Muscle of leg (tissue), 11 donors: ENCODE measurements around the gene CPXM2. TPM values are rescaled to one million over a fixed set of nuclear protein-coding genes. Genes with fewer than 3 reads are reported as not detected.

Source experiments
- DNase-seq: peaks from one replicate; pipeline ENCODE4 v3.0.0; 2013
- H3K27ac ChIP-seq: one replicate; pipeline ENCODE4 v1.5.1; 2013; ENCODE audit warnings: mild to moderate bottlenecking, low read length, control low read depth
- H3K27me3 ChIP-seq: one replicate; pipeline ENCODE4 v1.6.1; 2013; ENCODE audit warnings: low read length; ENCODE audit not compliant: control insufficient read depth, insufficient read depth
- H3K36me3 ChIP-seq: one replicate; pipeline ENCODE4 v1.6.1; 2013; ENCODE audit warnings: low read length; ENCODE audit not compliant: control insufficient read depth, insufficient read depth
- H3K4me1 ChIP-seq: one replicate; pipeline ENCODE4 v1.6.1; 2013; ENCODE audit warnings: low read length; ENCODE audit not compliant: control insufficient read depth, insufficient read depth
- H3K4me3 ChIP-seq: one replicate; pipeline ENCODE4 v1.5.1; 2013; ENCODE audit warnings: low read length, control low read depth
- H3K9me3 ChIP-seq: replicated peaks from 2 replicates; pipeline ENCODE4 v1.6.1; 2013; ENCODE audit warnings: low read depth, low read length; ENCODE audit not compliant: control insufficient read depth
- WGBS: methylation state at CpG from one replicate; pipeline ENCODE4 v1.1.5; 2013; ENCODE audit warnings: missing lambda C conversion rate; ENCODE audit not compliant: insufficient coverage; 5-methylcytosine and 5-hydroxymethylcytosine counted together
- polyA plus RNA-seq, 8 donors: library from polyadenylated mRNA; unstranded; fragments of 120-200 nt; gene quantifications; one replicate each; pipeline versions ENCODE4 v1.2.1 to v1.2.3, GENCODE V29; 2013; ENCODE audit warnings: inconsistent platforms in 1 of 8, low replicate concordance in 1 of 8; ENCODE audit not compliant: insufficient read length in 8 of 8, insufficient read depth in 1 of 8
- total RNA-seq: library from RNA; stranded (reverse); fragments of 120-200 nt; gene quantifications from one replicate; pipeline ENCODE4 v1.2.4, GENCODE V29; 2013

CPXM2 gene
- total and polyA plus RNA-seq, 9 donors, result 0.24 to 12.3 (median 3.3) TPM

DNA sequence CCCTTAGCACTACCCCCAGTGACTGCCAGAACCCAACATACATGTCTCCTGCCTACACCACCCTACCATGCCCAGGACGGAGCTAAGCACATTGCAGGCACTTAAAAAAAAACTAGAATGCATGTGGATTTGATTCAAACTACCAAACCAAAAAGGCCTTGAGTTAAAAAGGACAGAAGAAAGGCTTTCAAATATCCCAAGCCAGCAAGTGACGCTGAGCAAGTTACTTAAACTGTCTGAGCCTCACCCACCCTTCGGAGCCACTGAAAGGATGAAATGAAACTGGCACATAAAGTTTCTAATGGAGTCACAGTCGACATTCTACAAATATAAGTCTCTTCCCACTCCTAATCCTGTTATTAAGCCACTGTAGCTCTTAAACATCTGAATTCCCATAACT is 1.8 kb downstream of the CPXM2 start:
- Histone ChIP-seq H3K9me3 (no peaks in the 10 kb centered on the region), H3K4me1 (no peaks in the 10 kb centered on the region), H3K4me3 (no peak overlapping the region), H3K27me3 (peaks cover 49% of the 10 kb centered on the region), H3K27ac (no peak overlapping the region), H3K36me3 (no peaks in the 10 kb centered on the region)
- WGBS, result 100% methylated on average over 1 of the region's 4 CpGs
- no peak for DNase-seq

DNA sequence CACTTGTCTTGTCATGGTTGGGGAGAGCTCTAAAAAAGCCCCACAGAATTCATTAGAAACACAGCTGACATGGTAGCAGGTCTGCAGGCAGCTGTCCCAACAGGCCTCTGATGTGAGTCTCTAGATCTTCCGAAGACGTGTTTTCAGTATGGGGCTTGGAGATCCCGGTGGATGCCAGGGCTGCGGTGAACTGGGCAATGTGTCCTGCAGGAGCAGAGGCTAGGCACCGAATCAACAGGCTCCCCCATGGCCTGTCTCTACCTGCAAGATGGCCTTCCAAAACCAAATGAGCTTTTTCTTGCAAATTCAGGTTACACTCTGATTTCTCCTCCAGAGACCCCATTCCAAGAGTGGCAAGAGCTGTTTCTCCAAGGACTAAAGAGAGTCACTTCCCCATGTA is 2.9 kb downstream of the CPXM2 start:
- no peaks in the 10 kb centered on the region for H3K36me3 ChIP-seq
- no peak overlapping the region for H3K4me3 ChIP-seq
- H3K27ac ChIP-seq, result no peak overlapping the region
- H3K4me1 ChIP-seq, result no peaks in the 10 kb centered on the region
- no peak for DNase-seq
- 79% methylated on average over 5 of the region's 5 CpGs for WGBS
- peaks cover 48% of the 10 kb centered on the region for H3K27me3 ChIP-seq
- no peaks in the 10 kb centered on the region for H3K9me3 ChIP-seq

DNA sequence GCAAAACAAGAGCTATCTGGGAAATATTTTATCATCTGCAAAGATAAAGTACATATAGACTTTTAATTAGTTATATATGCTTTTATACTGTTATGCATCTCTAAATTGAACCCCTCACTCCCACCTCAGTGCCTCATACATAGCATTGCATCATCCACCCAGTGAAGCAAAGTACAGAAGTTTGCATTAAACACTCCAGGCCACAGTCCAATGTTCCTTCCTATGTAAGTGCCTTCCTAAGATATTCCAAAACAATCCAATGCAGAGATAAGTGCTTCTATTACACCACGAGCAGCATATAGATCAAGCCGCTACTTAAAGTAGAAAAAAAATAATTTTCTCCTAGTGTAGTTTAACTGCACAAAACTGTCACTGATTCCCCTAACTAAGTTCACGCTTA is 3.4 kb downstream of the CPXM2 start:
- Histone ChIP-seq H3K4me3 (no peak overlapping the region), H3K27ac (no peak overlapping the region), H3K36me3 (no peaks in the 10 kb centered on the region), H3K4me1 (no peaks in the 10 kb centered on the region), H3K9me3 (no peaks in the 10 kb centered on the region), H3K27me3 (peaks cover 47% of the 10 kb centered on the region)
- WGBS, result no CpG with 5 or more reads among the region's 3 CpGs
- DNase-seq, result no peak

DNA sequence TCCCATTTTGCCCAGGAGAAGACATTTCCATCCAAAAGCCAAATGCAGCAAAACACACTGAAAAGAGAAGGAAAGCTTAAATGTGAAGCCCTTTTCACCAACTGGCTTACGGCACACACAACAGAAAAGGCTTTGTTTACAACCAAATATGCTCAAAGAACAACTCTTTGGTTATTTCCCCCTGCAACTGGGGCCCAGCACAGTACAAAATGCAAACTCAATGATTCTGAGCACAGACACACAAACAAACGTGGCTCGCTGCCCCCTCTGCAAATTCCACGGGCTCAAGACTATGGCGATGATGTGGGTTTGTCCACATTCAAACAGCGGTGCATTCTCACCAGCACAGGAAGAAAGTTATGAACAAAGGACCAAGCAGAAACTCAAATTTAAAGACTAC is 5.3 kb downstream of the CPXM2 start:
- Histone ChIP-seq H3K9me3 (no peaks in the 10 kb centered on the region), H3K27me3 (peaks cover 30% of the 10 kb centered on the region), H3K36me3 (no peaks in the 10 kb centered on the region), H3K27ac (no peak overlapping the region), H3K4me1 (no peaks in the 10 kb centered on the region), H3K4me3 (no peak overlapping the region)
- DNase-seq, result no peak
- no CpG with 5 or more reads among the region's 6 CpGs for WGBS

DNA sequence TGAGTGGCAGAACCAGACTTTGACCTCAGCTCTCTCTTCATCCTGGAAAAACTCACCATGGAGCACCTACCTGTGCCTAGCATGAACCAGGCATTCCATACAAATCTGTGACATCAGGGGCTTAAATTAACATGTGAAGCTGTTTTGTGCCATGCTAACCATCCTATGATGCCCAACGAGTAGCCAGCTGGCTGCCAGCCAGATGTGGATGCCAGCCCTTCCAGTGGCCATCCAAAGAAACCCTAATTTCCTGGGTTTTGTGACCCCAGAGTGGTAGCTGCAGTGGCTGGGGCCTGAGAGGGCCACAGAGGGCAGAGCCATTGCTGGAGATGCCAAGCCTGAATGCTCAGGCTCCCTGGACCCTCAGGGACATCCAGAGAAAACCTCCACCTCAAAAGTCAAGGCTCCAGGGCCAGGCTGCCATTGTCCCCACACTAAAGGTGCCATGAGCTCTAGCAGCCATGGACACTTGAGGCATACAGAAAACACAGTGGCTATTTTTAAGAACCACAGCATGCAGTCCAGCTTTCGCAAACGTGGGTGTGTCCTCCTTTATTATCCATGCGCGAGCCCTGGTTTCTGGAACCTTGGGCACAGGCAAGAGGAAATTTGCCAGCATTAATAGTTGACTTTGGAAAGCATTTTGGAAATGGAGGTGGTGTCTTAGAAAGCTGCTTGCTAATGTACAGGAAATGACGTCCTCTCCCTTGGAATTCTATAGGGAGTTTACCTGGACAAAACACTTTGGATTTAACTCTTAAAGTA is 6.0 kb downstream of the CPXM2 start:
- no peak overlapping the region for H3K27ac ChIP-seq
- no peak overlapping the region for H3K4me3 ChIP-seq
- DNase-seq, result peak; percentile 60
- H3K9me3 ChIP-seq, result no peaks in the 10 kb centered on the region
- no peaks in the 10 kb centered on the region for H3K4me1 ChIP-seq
- 63% methylated on average over 5 of the region's 6 CpGs for WGBS
- H3K36me3 ChIP-seq, result no peaks in the 10 kb centered on the region
- peaks cover 23% of the 10 kb centered on the region for H3K27me3 ChIP-seq

DNA sequence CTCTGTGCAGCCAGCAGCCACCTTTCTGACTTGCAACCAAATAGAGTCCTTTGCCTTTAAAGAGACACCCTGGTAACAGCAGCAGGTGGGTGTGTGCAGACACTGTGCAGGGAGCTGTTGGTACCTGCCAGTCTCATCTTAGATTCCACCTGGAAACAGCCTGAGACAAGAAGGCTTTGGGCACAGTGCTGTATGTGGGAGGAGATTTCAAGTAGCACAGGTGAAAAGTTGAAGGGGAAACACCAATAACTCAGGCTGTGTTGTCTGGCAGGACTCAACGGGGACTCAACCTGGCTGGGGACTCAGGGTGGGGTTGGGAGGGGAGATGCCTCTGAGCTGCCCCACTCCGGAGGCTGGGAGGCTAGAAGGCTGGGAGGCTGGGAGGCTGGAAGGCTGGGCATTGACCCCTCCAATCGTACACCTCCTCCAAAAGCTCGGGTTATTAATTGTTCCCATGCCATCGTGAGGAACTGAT is 6.7 kb downstream of the CPXM2 start:
- no peaks in the 10 kb centered on the region for H3K4me1 ChIP-seq
- no peak for DNase-seq
- H3K36me3 ChIP-seq, result no peaks in the 10 kb centered on the region
- 84% methylated on average over 3 of the region's 5 CpGs for WGBS
- peaks cover 17% of the 10 kb centered on the region for H3K27me3 ChIP-seq
- H3K4me3 ChIP-seq, result no peak overlapping the region
- no peaks in the 10 kb centered on the region for H3K9me3 ChIP-seq
- no peak overlapping the region for H3K27ac ChIP-seq

DNA sequence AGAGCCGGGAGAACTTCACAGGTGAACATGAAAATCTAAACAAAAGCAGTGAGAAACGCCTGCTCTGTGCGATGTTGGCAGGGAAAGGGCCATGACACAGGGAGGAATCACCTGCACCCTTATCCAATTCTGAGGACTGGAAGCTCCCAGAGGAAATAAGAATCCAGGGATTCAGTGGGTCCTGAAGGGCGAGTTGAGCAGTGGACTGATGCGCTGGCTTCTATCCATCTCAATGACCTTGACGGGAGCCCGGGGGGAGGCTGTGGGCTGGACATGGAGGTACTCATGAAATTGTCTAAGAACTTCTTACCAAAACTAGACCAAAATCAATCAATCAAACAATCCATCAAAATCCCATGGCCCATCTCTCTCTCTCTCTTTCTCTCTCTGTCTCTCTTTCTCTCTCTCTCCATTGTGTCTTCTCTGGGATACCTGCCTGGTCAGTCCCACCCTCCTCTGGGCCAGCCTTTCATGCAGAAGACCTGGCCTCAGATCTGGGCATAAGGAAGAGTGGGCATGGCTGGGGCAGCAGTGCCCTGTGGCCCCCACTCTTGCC is 7.2 kb downstream of the CPXM2 start:
- Histone ChIP-seq H3K36me3 (no peaks in the 10 kb centered on the region), H3K9me3 (no peaks in the 10 kb centered on the region), H3K27me3 (peaks cover 12% of the 10 kb centered on the region), H3K4me1 (no peaks in the 10 kb centered on the region), H3K27ac (no peak overlapping the region), H3K4me3 (no peak overlapping the region)
- 69% methylated on average over 4 of the region's 7 CpGs for WGBS
- DNase-seq, result no peak

DNA sequence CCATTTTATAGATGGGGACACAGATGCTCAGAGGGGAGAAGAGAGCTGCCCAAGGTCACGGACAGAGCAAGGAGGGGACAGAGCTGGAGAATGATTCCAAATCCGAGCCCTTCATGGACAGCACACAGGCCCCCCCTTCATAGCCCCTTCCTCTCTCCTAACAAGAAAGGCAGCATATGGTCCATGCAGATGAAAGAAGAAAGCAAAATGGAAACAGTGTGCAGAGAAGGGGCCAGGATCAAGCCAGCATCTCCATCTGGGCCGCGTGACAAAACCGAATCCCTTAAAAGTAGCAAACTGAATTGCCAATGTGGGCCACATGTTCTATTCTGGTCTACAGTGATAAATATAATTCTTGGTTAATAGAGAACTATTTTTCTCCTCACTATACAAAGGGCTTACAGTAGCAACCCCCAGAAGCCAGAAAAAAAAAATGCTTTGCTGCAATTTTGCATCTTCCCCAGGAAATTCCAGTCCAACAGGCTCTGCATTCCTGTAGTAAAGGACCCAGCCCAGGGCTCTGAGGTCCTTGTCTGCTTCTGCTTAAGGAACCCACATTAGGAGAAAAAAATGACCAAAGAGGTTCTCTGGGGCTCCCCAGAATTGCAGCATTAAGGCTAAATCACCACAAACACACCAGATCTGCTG is 7.8 kb downstream of the CPXM2 start:
- Histone ChIP-seq H3K27me3 (peaks cover 7% of the 10 kb centered on the region), H3K9me3 (no peaks in the 10 kb centered on the region), H3K4me3 (no peak overlapping the region), H3K36me3 (no peaks in the 10 kb centered on the region), H3K27ac (no peak overlapping the region), H3K4me1 (no peaks in the 10 kb centered on the region)
- WGBS, result no CpG with 5 or more reads among the region's 5 CpGs
- no peak for DNase-seq

DNA sequence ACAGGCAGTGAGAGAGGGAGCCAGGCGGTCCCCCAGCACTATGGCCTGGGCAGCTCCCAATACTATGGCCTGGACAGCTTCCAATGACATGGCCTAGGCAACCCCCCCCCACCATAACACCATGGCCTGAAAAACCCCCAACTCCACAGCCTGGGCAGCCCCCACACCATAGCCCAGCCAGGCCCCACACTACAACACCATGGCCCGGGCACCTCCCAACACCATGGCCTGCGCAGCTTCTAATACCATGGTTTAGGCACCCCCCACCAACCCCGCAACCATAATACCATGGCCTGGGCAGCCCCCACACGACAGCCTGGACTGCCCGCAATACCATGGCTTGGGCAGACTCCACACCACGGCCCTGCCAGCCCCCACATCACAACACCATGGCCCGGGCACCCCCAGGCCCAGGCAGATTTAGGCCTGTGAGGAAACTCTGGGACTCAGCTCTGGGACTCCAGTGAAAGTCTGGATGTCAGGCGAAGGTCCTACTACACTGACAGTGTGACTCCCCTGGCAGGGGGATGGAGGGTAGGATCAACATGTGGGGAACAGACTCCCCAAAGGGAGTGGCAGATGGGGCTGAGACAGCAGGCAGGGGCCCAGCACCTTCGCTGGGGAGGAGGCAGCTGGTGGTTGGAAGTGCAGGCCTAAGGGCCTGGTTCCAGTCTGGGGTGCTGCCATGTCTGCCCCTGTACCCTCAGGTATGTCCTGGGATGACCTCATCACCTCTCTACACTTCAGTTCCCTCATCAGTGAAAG is 8.7 kb downstream of the CPXM2 start:
- no peak overlapping the region for H3K27ac ChIP-seq

DNA sequence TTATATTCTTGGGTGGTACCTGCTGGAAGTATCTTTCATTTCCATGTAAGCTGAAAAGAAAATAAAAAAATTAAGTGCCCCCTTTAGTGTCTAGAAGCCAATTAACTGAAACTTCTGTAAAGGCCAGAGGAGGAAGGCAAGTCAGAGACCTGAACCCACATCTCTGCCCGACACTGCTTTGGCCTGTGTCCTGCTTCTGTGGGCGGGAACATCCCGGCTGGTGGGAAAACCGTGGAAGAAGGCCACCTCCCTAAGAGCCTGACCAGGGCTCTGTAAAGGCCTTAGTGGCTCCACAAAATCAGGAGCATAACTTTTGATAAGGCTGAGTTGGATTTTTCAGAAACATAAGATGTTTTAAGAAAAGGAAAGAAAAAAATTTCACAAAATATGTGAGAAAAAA is 9.4 kb downstream of the CPXM2 start:
- DNase-seq, result no peak
- no peak overlapping the region for H3K27ac ChIP-seq
- WGBS, result 88% methylated on average over 3 of the region's 4 CpGs
- H3K4me1 ChIP-seq, result no peaks in the 10 kb centered on the region
- no peaks in the 10 kb centered on the region for H3K36me3 ChIP-seq
- no peak overlapping the region for H3K4me3 ChIP-seq
- peaks cover 5% of the 10 kb centered on the region for H3K27me3 ChIP-seq
- H3K9me3 ChIP-seq, result peaks cover 3% of the 10 kb centered on the region

More for the DNA sequence above, 8.7 kb downstream of the CPXM2 start:
- Histone ChIP-seq H3K4me3 (no peak overlapping the region), H3K36me3 (no peaks in the 10 kb centered on the region), H3K27me3 (peaks cover 5% of the 10 kb centered on the region), H3K9me3 (no peaks in the 10 kb centered on the region), H3K4me1 (no peaks in the 10 kb centered on the region)
- WGBS, result 86% methylated on average over 10 of the region's 10 CpGs
- no peak for DNase-seq
